C1 segment of cervical spinal cord (tissue), 14 donors: ENCODE measurements around the gene PPP1CC.
"Not testable (repeated sequence)": the region's sequence is repeated elsewhere in the genome, so short reads cannot be mapped to it uniquely, and the experiment has no call there.

Experiments
- DNase-seq, 14 donors: peaks; one replicate each; lab custom pipeline; 2025; lab: John Stamatoyannopoulos, UW

PPP1CC gene

DNA sequence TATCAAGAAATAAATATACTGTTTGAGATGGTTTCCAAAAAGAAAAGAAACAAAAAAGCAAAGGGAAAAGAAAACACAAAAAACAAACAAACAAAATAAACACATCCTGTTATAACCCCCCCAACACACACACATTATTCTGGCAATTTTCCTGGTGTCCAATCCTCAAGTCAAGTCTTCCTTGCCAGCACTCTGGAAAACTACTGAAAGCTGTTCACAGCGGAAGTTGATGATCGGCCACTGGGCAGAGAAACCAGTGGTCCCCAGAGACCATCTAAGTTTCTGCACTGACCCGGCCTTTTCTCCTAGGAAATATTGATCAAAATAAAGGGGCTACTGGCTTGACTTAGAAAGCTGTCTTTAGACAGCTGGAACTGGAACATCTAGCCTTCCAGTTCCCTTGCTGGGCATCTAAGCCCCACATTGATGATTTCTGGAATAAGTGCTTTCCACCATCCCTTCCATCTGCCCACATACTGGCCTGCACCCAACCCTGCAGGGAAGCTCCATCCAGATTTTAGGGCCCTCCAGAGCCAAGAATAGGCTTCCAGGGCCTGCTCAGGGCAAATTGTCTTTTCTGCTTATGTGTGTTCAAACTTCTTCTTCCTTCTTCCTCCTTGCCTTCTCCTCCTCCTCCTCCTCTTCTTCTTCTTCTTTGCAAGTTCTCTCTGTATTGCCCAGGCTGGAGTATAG, 11.6 kb upstream of the PPP1CC start:
- peak in 1 of 14 donors; percentile 39 for DNase-seq

DNA sequence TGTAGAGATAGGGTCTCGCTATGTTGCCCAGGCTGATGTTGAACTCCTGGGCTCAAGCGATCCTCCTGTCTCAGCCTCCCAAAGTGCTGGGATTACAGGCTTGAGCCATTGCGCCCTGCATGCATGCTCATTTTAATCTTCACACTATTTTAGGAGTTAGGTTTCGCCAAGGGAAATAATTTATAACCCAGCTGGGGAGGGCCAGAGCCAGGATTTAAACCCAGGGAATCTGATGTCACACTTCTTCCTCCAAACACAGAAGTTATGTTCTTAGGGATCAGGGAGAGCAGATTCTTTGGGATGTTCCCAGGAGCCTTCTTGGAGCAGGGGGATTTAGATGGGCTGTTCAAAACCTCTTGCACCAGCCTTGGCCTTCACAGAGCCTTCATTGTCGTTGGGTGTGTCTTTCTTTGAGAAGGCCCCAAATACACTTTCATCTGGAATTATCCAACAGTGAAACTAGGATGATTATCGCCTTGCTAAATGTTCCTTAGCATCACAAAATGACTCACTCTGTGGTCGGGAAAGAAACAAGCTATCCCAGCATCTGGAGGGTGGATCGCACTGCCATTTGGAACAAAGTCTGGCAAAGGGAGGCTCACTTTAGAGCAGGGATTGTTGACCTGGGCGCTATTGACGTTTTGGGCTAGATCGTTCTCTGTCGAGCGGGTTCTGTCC, 8.2 kb upstream of the PPP1CC start:
- no peak for DNase-seq

DNA sequence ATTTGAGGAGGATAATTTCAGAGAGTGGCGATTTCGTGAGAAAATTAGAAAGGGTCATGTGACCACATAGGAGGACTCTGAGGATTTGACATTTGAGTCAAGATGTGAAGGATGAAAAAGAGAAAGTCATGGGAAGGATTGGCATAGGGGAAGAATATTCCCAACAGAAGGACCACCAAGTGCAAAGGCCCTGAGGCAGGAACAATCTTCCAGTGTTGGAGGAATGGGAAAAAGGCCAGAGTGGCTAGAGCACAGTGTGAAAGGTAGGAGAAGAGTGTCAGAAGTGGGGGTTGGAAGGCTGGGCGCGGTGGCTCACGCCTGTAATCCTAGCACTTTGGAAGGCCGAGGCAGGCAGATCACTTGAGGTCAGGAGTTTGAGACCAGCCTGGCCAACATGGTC, 3.9 kb upstream of the PPP1CC start:
- DNase-seq: no peak

DNA sequence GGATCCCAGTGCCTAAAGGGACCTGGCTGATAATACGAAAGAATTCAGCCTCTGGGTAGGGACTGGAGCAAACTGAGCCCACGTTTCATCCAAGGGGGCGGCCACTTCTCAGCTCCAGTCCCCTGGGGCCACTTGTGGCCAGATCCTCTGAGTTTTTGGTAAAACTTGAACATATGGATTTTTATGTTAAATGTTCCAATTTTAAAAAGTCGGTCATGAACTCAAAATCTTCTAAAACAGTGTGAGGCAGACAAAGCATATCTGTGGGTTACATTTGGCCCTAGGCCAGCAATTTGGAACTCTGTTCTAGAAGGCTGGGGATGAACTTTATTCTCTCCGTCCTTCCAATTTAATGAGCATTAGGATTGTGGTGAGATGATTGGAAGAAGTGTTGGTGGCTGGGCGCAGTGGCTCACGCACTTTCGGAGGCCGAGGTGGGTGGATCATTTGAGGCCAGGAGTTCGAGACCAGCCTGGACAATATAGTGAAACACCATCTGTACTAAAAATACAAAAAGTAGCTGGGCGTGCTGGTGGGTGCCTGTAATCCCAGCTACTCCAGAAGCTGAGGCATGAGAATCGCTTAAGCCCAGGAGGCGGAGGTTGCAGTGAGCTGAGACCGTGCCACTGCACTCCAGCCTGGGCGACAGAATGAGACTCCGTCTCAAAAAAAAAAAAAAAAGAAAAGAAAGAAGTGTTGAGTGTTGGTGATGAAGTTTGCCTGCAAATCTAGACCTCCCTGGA, 3.0 kb upstream of the PPP1CC start:
- DNase-seq: no peak

DNA sequence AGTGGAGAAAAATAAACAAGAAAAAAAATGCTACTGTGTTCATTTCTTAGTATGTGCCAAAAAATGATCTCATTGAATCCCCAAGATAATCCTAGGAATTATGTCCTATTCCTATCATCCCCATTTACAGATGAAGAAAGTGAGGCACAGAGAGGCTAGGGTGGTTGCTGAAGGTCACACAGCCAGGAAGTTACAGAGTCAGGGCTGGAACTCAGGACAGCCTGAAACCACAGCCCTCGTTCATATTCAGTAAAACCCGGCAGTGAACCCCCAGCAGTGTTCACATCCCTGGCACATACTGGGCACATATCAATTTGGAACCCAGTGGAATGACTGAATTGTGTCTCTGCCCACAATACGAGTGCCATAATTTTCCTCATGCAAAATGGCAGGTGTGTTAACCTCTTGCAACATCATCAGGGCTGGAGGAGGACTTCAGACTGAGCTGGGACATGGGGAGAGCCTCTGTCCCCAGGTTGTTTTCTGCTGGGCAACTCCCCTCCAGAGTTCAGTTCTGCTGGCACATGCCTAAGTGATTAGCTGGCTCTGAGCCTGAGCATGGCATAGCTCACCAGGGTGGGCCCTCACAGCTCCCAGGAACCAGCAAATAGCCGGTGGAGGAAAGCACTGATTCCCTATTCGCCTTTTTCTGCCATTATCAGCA, 2.0 kb upstream of the PPP1CC start:
- DNase-seq: peak in 2 of 14 donors; percentile 11 to 17

DNA sequence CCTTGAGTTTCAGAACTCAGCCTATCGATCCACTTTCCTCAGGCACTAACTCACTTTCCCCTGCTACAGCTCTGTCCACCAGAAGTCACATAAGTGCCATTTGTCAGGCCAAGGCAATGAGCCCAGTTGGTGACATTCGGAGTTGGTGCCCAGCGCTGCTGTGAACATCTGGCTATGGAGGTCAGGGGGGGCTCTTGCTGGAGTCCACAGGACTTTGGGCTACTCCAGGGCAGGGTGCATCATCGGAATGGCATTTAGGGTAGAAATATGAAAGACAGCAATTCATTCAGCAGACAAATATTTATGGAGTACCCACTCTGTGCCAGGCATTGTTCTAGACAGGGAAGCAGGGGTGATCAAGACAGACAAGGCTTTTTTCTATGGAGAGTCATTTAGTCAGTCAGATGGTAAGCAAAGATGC, 1.5 kb upstream of the PPP1CC start:
- peak in 13 of 14 donors; percentile 13 to 70 (median 50) for DNase-seq

DNA sequence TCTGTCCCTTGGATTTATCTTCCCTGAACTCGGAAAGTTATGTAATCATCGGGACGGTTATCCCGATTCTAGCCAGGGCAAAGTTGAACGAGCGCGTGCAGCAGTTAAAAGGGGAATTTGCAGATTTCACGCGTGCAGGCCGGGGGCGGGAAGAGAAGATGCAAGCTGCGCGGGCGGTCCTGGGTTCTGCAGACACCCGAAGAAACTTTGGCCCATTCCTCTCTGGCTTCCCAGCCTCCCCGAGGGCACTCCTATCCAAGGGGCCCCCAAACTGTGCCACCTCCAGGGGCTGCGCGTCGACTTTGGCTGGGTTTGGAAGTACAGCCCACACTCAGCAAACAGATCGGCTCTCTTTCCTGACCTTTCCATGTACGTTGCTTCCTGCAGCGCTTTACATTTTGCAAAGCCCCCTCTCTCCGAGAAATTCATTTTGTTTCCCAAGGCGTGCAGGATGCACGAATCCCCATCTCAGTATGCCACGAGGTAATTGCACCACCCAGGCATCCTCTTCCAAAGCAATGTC, 941 bp upstream of the PPP1CC start:
- DNase-seq: peak in 9 of 14 donors; percentile 13 to 70 (median 46)

DNA sequence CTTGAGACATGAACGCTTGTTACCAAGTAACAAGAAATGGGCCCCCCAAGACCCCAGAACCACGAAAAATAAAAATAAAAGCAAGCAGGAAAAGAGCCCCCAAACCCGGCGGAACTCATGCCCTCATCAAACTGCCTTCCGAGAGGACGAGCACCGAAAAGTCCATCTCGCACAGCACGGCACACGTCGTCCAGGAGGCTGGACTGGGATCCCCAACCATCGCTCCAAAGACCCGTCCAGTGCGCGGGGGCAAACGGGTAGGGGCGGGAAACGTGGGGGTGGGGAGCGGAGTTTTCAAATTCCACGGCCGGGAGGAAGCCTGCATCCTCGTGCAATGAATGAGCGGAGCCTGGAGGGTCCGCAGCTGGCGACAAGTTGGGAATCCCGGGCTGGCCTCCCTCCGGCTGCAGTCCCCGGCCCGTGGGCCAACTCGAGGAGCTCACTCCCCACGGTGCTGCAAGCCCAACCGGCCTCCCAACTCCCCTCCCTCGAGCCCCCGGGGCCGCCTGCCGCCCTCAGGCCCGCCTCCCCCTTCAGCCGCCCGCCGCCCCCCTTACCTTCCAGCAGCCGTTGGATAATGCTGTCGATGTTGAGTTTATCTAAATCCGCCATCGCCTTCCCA, 484 bp downstream of the PPP1CC start:
- peak in 8 of 14 donors; percentile 33 to 77 (median 50) for DNase-seq

DNA sequence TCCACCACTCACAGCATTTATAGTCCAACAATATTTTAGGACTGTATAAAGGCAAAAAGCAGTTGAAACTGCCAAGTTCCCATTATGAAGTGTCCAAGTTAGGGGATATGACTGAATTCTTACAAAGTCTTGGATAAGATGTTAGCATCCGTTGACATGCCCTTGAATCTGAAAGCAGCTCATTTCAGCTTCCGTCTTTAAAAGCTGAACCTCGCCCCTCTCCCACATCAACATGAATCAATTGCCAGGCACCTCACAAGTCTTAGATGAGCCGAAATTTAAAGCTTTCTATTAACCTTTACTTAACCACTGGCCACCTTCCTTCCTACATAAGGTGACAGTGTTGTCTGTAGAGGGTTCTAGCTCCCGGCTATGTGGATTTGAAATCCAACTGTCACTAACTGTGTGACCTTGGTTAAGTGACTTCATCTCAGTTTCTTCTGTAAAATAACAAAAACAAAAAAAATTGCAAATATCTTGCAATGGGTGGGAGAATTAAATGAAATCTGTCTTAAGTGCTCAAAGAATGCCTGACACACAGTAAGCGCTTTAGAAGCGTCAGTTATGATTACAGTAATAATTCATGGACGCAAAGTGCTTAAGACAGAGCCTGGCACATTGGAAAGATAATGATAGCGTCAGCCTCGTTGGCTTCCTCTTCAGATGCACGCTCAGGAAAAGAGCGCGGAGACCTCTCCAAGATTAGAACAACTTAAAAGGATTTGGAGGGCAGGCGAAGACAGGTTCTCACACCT, 1.2 kb downstream of the PPP1CC start:
- peak in 3 of 14 donors; percentile 11 to 48 (median 42) for DNase-seq

DNA sequence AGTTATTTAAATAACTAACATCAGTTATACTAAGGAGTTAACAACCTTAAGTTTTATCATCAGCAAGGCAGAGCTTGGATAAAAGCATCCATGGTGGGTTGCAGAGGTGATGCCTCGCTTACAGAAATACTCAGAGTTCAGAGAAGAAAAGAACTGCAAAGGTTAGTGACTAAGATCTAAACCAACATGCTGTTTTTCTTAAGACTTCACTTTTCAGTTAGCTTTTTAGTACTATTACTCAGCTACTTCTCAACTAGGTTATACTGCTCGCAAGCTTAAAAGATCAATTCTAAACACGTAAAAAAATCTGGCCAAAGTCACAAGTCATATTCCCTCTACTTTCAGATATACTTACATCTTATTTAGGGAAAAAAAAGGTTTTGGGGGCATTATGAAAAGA, 2.8 kb downstream of the PPP1CC start:
- DNase-seq: peak in 1 of 14 donors; percentile 5

DNA sequence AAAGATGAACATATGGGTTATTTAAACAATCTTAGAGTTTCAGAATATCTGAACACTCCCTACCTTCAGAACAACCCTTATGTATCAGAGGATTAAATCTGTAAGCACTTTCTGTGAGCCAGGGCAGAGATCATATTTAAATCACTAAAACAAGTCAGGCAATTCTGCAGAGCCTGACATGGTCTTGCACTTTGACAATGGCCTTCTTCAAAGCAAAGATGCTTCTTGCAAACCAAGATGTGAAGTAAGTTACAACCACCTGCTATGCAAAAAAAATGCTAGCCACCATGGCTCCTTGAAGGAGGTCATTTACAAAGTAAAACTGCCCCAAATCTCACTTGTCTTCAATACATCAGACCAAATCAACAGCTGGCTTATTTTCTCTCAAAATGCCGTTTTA, 3.2 kb downstream of the PPP1CC start:
- DNase-seq: no peak

DNA sequence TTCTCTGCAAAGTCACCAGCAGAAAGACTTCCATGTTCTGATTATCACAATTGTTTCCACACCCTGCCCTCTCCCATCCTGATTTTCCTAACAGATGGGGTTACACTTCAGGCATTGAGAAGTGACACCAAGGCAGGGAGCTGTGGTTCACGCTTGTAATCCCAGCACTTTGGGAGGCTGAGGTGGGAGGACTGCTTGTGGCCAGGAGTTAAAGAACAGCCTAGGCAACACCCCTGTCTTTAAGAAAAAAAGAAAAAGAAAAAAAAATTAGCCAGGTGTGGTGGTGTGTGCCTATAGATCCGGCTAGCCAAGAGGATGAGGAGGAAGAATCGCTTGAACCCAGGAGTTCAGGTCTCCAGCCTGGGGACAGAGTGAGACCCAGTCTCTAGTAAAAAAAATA, 5.2 kb downstream of the PPP1CC start:
- DNase-seq: no peak

DNA sequence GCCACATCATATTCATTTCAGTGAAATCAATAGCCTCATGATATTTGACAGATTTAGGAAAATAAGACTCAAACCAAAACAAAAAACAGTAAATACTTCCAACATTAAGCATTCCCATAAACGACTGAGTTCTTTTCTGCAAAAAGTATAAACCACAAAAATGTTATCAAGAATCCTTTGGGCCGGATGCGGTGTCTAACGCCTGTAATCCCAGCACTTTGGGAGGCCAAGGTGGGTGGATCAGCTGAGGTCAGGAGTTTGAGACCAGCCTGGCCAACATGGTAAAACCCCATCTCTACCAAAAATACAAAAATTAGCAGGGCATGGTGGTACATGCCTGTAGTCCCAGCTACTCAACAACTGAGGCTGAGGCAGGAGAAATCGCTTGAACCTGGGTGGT, 5.7 kb downstream of the PPP1CC start:
- not testable (repeated sequence) for DNase-seq

DNA sequence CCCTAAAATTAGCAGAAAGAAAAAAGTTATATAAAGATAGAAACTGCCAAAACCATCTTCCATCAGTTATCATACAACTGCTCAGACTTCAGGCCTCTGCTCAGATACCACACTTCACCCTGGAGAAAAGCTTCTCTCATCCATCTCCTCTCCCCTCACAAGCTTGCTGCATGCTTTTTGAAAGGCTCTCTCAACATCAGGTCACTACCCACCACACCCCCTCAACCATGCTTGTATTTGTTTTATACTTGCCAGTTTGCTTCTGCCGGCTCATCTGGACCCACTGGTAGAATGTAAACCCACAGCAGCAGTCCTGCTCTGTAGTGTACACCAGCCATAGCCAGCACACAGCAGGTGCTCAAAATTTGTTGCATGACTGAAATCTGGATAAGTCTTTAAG, 8.8 kb downstream of the PPP1CC start:
- no peak for DNase-seq

DNA sequence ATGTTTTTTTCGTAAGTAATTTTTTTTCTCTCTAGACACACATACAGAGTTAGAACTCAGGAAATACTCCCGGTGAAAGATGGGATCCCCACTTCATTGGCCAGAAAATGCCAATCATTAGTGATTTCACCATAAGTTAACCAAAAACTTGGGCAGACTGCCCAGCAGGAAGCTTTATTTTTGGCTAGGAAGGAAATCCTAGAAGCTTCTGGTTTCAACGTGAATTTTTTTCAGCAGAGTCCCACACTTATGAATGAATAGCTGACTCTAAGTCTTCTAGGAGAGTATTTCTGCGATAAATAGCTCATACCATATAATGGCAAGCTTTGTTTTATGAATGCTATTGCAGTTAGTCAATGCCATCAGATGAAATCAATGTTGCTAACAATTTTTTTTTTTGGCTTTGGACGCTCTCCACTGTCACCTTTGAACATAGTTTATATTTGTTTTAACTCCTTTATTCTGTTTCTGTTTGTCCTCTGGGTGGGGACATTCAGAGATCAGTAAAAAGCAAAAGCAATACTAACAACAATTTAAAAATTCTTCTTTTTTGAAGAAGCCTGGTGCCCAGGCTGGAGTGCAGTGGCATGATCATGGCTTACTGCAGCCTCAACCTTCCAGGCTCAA, 9.5 kb downstream of the PPP1CC start:
- peak in 1 of 14 donors; percentile 2 for DNase-seq

DNA sequence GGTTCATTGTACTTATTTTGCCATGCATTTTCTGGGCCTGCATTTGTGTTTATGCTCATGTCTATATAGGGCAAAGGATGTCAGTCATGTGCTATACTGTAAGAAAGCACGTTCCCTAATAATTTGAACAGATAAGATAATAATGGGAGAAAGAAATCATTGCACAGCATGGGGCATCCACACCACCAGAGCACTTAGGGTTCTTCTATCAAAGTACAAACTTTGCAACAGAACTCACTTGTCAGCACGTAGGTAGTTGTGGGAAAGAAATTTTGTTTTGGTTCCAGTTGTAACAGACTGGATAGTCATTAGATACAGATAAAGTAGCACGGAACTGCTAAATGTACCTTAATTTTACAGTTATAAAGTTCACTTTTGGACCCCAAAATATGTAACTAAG, 10.1 kb downstream of the PPP1CC start:
- no peak for DNase-seq

DNA sequence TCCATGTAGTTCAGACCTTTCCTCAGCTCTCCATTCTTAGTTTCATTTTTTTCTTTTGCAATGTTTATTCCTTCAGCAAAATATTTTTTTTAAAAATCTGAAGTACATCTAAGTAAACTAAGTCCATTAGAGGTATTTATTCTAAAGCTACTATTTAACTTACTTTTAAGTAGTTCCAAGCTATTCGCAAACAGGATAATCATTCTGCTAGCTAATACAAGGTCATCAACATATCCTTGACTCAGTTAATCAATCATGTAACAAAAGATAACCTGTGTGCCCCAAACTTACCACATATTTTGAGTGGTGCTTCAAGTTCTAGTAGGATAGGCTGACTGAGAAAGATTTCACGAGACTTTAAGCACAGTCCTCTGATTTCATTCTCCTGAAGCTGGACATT, 11.2 kb downstream of the PPP1CC start:
- DNase-seq: no peak

DNA sequence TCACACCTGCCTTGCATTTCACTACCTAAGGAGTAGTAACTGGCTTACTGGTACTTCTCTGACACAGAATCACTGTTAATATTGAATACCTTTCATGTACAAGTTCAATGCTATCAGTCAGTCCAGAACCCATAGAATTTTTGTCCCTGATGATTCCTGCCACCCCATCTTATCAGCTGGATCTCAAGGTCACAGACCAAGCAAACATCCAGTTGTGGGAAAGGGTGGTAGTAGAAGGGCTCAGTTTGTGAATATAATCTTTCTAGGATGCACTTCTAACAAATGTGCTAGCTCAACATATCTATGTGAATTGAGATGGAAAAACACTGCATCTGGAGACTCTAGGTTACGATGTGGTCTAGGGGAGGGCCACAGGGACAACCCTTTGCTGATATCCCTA, 14.1 kb downstream of the PPP1CC start:
- DNase-seq: no peak

DNA sequence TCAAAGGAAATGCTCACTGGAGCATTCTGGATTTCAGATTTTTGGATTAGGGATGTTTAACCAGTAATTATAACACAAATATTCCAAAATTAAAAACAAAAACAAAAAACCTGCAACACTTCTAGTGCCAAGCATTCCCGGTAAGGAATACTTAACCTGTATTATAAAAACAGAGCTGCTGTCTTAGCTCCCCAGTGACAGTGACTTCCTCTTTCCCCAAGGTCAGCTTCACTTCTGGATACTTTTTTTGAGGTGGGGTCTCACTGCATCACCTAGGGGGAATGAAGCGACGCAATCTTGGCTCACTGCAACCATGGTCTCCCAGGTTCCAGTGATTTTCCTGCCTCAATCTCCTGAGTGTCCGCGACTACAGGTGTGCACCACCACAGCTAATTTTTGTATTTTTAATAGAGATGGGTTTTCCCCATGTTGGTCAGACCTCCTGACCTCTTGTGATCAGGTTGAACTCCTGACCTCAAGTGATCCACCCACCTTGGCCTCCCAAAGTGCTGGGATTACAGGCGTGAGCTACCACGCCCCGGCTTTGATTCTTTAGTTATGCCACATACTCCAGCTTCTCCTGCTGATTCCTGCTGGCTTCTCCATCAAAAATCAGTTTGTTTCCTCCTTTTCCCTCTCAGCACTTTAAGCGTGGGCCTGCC, 15.9 kb downstream of the PPP1CC start:
- DNase-seq: no peak

DNA sequence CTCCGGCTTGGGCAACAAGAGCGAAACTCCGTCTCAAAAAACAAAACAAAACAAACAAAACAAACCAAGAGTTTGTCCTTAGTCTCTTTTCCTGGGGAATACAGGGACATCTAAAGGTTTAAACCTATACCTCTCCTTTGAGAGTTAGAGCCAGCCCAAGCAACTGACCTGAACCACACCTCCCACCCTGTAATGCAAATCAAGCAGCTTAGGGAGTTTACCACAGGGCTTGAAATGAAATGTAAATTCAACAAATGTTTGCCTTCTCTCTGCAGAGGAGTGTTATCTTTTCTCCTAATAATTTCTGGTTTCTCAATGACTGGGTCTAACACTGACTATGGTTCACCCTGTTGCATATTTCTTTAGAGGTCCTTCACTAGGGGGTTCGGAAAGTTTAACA, 16.7 kb downstream of the PPP1CC start:
- no peak for DNase-seq
